ENCODE measurements around the gene METTL6.
"Not testable (repeated sequence)": the region's sequence is repeated elsewhere in the genome, so short reads cannot be mapped to it uniquely, and the experiment has no call there.

Gene METTL6

DNA sequence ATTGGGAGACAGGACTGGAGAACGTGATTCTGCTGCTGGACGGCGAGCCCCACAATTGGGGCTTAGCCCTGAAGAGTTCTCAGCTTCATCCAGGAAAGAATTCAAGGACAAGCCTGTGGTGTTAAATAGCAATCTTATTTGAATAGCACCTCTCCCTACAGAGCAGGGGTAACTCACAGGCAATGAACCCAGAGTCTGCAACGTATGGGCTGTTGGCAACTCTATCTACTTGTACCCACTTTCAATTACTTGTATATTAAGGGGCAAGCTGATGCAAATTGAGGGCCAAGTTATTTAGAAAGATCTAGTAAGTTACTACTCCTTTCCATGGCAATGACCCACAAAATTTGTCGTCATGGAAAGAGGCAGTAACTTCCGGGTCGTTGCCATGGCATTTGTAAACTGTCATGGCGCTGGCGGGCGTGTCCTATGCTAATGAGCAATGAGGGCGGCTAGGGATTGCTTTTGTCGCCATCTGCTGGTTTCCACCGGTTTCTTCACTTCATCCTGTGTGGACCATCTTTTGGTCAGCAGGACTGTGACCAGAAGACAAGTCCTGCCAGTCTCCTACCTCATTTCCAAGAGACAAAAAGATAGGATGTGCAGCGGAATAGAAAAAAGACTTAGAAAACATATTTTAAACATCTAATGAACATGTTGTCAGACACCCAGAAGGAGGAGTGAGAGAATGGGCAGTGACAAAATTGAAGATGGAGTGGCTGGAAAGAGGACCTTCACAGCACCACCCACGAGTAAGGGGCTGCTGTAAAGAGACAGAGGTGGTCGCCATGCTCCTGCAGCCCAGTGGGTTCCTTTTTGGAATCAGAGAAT, 49.2 kb downstream of the METTL6 start:
- Histone ChIP-seq H3K9ac (ENCODE audit: low read length) (no peak overlapping the region), H3K9me3 (ENCODE audit: control insufficient read depth, low read length) (no peaks in the 10 kb centered on the region), H3K36me3 (ENCODE audit: control insufficient read depth, insufficient read depth, low read length) (no peaks in the 10 kb centered on the region), H3K4me1 (ENCODE audit: control insufficient read depth, insufficient read depth, low read length) (peaks cover 5% of the 10 kb centered on the region), H3K4me3 (ENCODE audit: low read length) (no peak overlapping the region), H3K27me3 (ENCODE audit: control insufficient read depth, insufficient read depth, low read length) (no peaks in the 10 kb centered on the region)

DNA sequence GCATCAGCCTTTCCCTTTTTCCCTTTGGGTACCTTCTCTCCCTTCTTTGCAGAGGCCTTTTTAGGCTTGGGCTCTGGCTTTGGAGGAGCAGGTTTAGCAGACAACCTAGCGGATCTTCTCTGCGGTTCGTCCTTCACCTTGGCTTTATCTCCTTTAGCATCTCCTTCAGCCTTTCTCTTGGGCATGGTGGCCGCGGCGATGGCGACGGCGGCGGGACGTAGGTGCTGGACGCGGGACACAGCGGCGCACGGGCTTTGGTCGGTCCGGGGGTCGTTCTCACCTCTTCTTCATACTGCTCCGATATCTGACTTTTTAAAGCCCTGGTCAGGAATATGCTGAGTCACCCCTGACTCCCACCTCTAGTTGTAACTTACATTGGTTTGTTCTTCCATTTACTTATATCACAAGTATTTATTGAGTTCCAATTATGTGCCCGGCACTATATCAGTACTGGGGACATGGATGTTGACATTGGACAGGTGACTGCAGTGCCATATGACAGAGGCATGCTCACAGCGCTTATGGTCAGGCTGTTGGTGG, 51.8 kb downstream of the METTL6 start:
- Histone ChIP-seq H3K4me3 (ENCODE audit: low read length) (no peak overlapping the region), H3K27me3 (ENCODE audit: control insufficient read depth, insufficient read depth, low read length) (no peaks in the 10 kb centered on the region), H3K36me3 (ENCODE audit: control insufficient read depth, insufficient read depth, low read length) (no peaks in the 10 kb centered on the region), H3K9ac (ENCODE audit: low read length) (no peak overlapping the region), H3K9me3 (ENCODE audit: control insufficient read depth, low read length) (no peaks in the 10 kb centered on the region), H3K4me1 (ENCODE audit: control insufficient read depth, insufficient read depth, low read length) (peaks cover 5% of the 10 kb centered on the region)

DNA sequence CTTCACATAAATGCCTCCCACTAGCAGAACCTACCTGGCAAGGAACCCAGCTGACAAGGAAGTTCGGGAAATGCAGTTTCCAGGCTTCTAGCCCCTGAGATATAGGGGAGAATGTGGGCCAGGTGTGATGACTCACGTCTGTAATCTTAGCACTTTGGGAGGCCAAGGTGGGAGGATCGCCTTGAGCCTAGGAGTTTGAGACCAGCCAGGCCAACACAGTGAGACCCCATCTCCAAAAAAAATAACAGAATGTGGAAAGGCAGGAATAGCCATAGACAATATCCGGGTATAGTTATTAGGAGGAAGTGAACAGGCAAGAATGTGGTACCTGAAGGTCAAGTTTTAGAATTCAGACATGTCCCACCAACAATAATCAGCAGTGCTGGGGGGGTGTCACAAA, 54.4 kb downstream of the METTL6 start:
- H3K4me1 ChIP-seq (ENCODE audit: control insufficient read depth, insufficient read depth, low read length) = peaks cover 2% of the 10 kb centered on the region
- no peaks in the 10 kb centered on the region for H3K9me3 ChIP-seq (ENCODE audit: control insufficient read depth, low read length)
- H3K9ac ChIP-seq (ENCODE audit: low read length) = no peak overlapping the region
- no peaks in the 10 kb centered on the region for H3K27me3 ChIP-seq (ENCODE audit: control insufficient read depth, insufficient read depth, low read length)
- H3K36me3 ChIP-seq (ENCODE audit: control insufficient read depth, insufficient read depth, low read length) = no peaks in the 10 kb centered on the region
- no peak overlapping the region for H3K4me3 ChIP-seq (ENCODE audit: low read length)

- Histone ChIP-seq H3K4me3 (ENCODE audit: low read length) (no peak overlapping the region), H3K27me3 (ENCODE audit: control insufficient read depth, insufficient read depth, low read length) (no peaks in the 10 kb centered on the region), H3K36me3 (ENCODE audit: control insufficient read depth, insufficient read depth, low read length) (no peaks in the 10 kb centered on the region), H3K4me1 (ENCODE audit: control insufficient read depth, insufficient read depth, low read length) (no peaks in the 10 kb centered on the region), H3K9me3 (ENCODE audit: control insufficient read depth, low read length) (no peaks in the 10 kb centered on the region), H3K9ac (ENCODE audit: low read length) (no peak overlapping the region)
Observed at GRCh38 chr3:15368561-15369135, 58.7 kb downstream of the METTL6 start.

DNA sequence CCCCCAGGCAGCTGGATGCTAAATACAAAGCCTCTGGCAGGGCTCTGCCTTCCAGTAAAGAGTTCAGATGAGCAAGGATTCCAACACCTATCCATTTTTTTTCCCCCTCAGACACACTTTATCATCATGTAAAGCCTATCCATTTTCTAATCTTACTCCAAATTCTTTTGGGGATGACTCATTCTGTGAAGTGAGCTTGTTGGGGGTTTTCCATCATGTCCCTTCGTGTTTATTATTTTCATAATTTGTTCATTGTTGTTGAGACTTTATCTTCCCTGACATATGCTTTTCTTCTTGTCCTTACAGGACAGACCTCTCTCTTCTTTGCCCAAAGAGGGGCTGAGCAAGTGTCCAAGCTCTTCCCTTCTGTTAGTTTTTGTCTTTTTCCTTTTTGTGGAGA, 60.3 kb downstream of the METTL6 start:
- Histone ChIP-seq H3K4me3 (ENCODE audit: low read length) (no peak overlapping the region), H3K36me3 (ENCODE audit: control insufficient read depth, insufficient read depth, low read length) (no peaks in the 10 kb centered on the region), H3K4me1 (ENCODE audit: control insufficient read depth, insufficient read depth, low read length) (no peaks in the 10 kb centered on the region), H3K9ac (ENCODE audit: low read length) (no peak overlapping the region), H3K9me3 (ENCODE audit: control insufficient read depth, low read length) (no peaks in the 10 kb centered on the region), H3K27me3 (ENCODE audit: control insufficient read depth, insufficient read depth, low read length) (no peaks in the 10 kb centered on the region)

GRCh38 chr3:15364078-15364477, 63.3 kb downstream of the METTL6 start:
- H3K9ac ChIP-seq (ENCODE audit: low read length); H3K9me3 ChIP-seq (ENCODE audit: control insufficient read depth, low read length); H3K36me3 ChIP-seq (ENCODE audit: control insufficient read depth, insufficient read depth, low read length); H3K27me3 ChIP-seq (ENCODE audit: control insufficient read depth, insufficient read depth, low read length); H3K4me3 ChIP-seq (ENCODE audit: low read length); H3K4me1 ChIP-seq (ENCODE audit: control insufficient read depth, insufficient read depth, low read length): not testable (repeated sequence)

GRCh38 chr3:15361494-15362214, 65.7 kb downstream of the METTL6 start:
- no peaks in the 10 kb centered on the region for H3K27me3 ChIP-seq (ENCODE audit: control insufficient read depth, insufficient read depth, low read length)
- H3K36me3 ChIP-seq (ENCODE audit: control insufficient read depth, insufficient read depth, low read length) = no peaks in the 10 kb centered on the region
- H3K4me1 ChIP-seq (ENCODE audit: control insufficient read depth, insufficient read depth, low read length) = no peaks in the 10 kb centered on the region
- no peak overlapping the region for H3K4me3 ChIP-seq (ENCODE audit: low read length)
- H3K9ac ChIP-seq (ENCODE audit: low read length) = no peak overlapping the region
- H3K9me3 ChIP-seq (ENCODE audit: control insufficient read depth, low read length) = no peaks in the 10 kb centered on the region

GRCh38 chr3:15360788-15361493, 66.4 kb downstream of the METTL6 start:
- Histone ChIP-seq H3K4me3 (ENCODE audit: low read length) (no peak overlapping the region), H3K36me3 (ENCODE audit: control insufficient read depth, insufficient read depth, low read length) (no peaks in the 10 kb centered on the region), H3K27me3 (ENCODE audit: control insufficient read depth, insufficient read depth, low read length) (no peaks in the 10 kb centered on the region), H3K9ac (ENCODE audit: low read length) (no peak overlapping the region), H3K4me1 (ENCODE audit: control insufficient read depth, insufficient read depth, low read length) (no peaks in the 10 kb centered on the region), H3K9me3 (ENCODE audit: control insufficient read depth, low read length) (no peaks in the 10 kb centered on the region)

All from mucosa of stomach (tissue), 1 donor.